Smooth muscle cell (in vitro differentiated cells): Measurements from ENCODE around the gene NEK6. TPM values are rescaled to one million over a fixed set of nuclear protein-coding genes. Genes with fewer than 3 reads are reported as not detected.

Source experiments
- DNase-seq: peaks from one replicate; lab custom pipeline; 2025; ENCODE audit not compliant: unreplicated experiment; lab: John Stamatoyannopoulos, UW
- H2AFZ ChIP-seq: fragments of 200-600 bp; sonication (generic); 2 replicates; pipeline ENCODE4 v1.6.0; 2016; ENCODE audit warnings: antibody characterized with exemption, low read depth, mild to moderate bottlenecking
- H3F3A ChIP-seq: fragments of 200-600 bp; sonication (generic); 2 replicates; pipeline ENCODE4 v1.6.0; 2017; ENCODE audit warnings: antibody characterized with exemption, low read depth
- H3K27ac ChIP-seq: fragments of 200-600 bp; sonication (generic); 2 replicates; pipeline ENCODE4 v1.5.1; 2016; ENCODE audit warnings: low read depth, mild to moderate bottlenecking
- H3K27me3 ChIP-seq: fragments of 200-600 bp; sonication (generic); 2 replicates; pipeline ENCODE4 v1.6.1; 2016; ENCODE audit warnings: low read depth, mild to moderate bottlenecking
- H3K36me3 ChIP-seq: fragments of 200-600 bp; sonication (generic); 2 replicates; pipeline ENCODE4 v1.5.1; 2016; ENCODE audit warnings: low read depth
- H3K4me1 ChIP-seq: fragments of 200-600 bp; sonication (generic); 2 replicates; pipeline ENCODE4 v1.5.1; 2016; ENCODE audit warnings: low read depth
- H3K4me2 ChIP-seq: fragments of 200-600 bp; sonication (generic); 2 replicates; pipeline ENCODE4 v1.6.0; 2016; ENCODE audit warnings: mild to moderate bottlenecking
- H3K4me3 ChIP-seq: fragments of 200-600 bp; sonication (generic); 2 replicates; pipeline ENCODE4 v1.5.1; 2016; ENCODE audit warnings: mild to moderate bottlenecking
- H3K79me2 ChIP-seq: fragments of 200-600 bp; sonication (generic); 2 replicates; pipeline ENCODE4 v1.6.0; 2016; ENCODE audit warnings: low read depth, mild to moderate bottlenecking
- H3K9ac ChIP-seq: fragments of 200-600 bp; sonication (generic); 2 replicates; pipeline ENCODE4 v1.6.0; 2016; ENCODE audit warnings: low read depth
- H3K9me3 ChIP-seq: fragments of 200-600 bp; sonication (generic); replicated peaks from 2 replicates; pipeline ENCODE4 v1.5.1; 2016; ENCODE audit warnings: low read depth
- H4K20me1 ChIP-seq: fragments of 200-600 bp; sonication (generic); 2 replicates; pipeline ENCODE4 v1.6.0; 2016; ENCODE audit warnings: low read depth
- CTCF ChIP-seq: fragments of 200-600 bp; sonication (generic); IDR thresholded peaks from 2 replicates; pipeline ENCODE4 v1.5.1; 2017; ENCODE audit warnings: borderline replicate concordance, mild to moderate bottlenecking, antibody characterized with exemption; ENCODE audit not compliant: insufficient read depth, poor library complexity, severe bottlenecking
- WGBS: methylation state at CpG from one replicate; pipeline ENCODE4 v1.1.7; 2016; ENCODE audit warnings: low lambda C conversion rate; 5-methylcytosine and 5-hydroxymethylcytosine counted together
- polyA plus RNA-seq: library from polyadenylated mRNA; unstranded; fragments of >200 nt; fragmentation: Nextera tagmentation; extraction: Ambion mirVana; gene quantifications from 2 replicates; pipeline ENCODE4 v1.2.1, GENCODE V29; 2016
- total RNA-seq: library from RNA; depleted of rRNA; stranded (reverse); fragments of >200 nt; gene quantifications from 2 replicates; pipeline ENCODE4 v1.2.3, GENCODE V29; 2014

NEK6 gene
- total and polyA plus RNA-seq, 2 experiments from 2014 or later: 45.9 to 108 TPM

GRCh38 chr9:124306098-124306735 lies 48.5 kb downstream of the NEK6 start:
- Histone ChIP-seq H3K4me1 (no peaks in the 10 kb centered on the region), H3K27me3 (no peaks in the 10 kb centered on the region), H3K9ac (no peak overlapping the region), H3F3A (no peaks in the 10 kb centered on the region), H3K27ac (peak overlapping the region; percentile 63), H3K79me2 (peaks cover 22% of the 10 kb centered on the region), H2AFZ (no peak overlapping the region), H3K9me3 (no peaks in the 10 kb centered on the region), H3K4me3 (no peak overlapping the region), H3K4me2 (peak overlapping the region; percentile 0), H4K20me1 (peaks cover 100% of the 10 kb centered on the region), H3K36me3 (no peaks in the 10 kb centered on the region)
- 41% methylated on average over 13 of the region's 13 CpGs for WGBS
- TF ChIP-seq CTCF: no peak
- DNase-seq: no peak

- no peak overlapping the region for H3K4me3 ChIP-seq
- H3K79me2 ChIP-seq: peaks cover 29% of the 10 kb centered on the region
- no peaks in the 10 kb centered on the region for H3K27me3 ChIP-seq
- no peaks in the 10 kb centered on the region for H3F3A ChIP-seq
- H2AFZ ChIP-seq: no peak overlapping the region
- no peak overlapping the region for H3K27ac ChIP-seq
- no peak overlapping the region for H3K9ac ChIP-seq
- H4K20me1 ChIP-seq: peaks cover 100% of the 10 kb centered on the region
- no peaks in the 10 kb centered on the region for H3K9me3 ChIP-seq
- no peak for DNase-seq
- 91% methylated on average over 24 of the region's 24 CpGs for WGBS
- H3K36me3 ChIP-seq: no peaks in the 10 kb centered on the region
- H3K4me1 ChIP-seq: no peaks in the 10 kb centered on the region
- H3K4me2 ChIP-seq: no peak overlapping the region
- TF ChIP-seq CTCF: no peak
Observed at GRCh38 chr9:124307379-124308030, 49.8 kb downstream of the NEK6 start.

DNA sequence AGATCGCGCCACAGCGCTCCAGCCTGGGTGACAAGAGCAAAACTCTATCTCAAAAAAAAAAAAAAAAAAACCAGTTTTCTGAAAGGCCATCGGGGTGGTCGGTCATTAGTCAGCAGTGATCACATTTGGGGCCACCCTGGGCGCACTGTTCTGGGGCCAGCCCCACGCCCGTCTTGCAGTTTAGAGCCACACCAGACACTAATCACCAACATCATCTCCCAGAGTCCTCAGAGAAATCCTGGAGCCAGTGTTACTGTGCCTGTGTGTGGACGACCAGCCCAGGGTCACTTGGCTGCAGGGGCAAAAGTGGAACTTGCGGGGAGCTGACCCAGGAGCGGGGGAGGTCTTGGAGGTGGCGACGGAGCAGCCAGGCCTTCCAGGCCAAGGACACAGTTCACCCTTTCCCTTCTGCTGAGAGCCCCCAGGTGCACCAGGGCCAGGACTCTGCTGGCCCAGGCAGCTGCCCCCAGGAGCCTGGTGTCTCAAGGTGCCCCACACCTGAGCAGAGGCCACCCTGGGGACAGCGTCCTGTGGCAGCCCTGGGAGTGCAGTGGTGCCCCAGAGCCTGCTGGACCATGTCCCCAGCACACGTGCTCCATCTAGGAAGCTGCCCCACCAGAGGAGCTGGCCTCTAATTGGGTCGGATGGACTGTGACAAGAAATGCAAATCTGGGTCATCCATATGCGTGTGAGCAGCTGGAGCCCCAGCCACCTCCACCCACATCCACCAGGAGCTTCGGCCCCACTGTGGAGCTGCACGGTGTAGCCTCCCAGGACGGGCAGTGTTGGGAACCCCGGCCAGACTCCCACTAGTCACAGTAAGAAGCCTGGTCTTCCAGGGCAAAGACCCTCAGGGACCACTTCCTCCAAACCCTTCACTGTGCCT lies 51.1 kb downstream of the NEK6 start:
- H2AFZ ChIP-seq: no peak overlapping the region
- no peak for TF ChIP-seq CTCF
- H3K4me3 ChIP-seq: no peak overlapping the region
- no peaks in the 10 kb centered on the region for H3K36me3 ChIP-seq
- peaks cover 29% of the 10 kb centered on the region for H3K79me2 ChIP-seq
- H3K9me3 ChIP-seq: no peaks in the 10 kb centered on the region
- no peak for DNase-seq
- H3K27me3 ChIP-seq: no peaks in the 10 kb centered on the region
- peak overlapping the region; percentile 44 for H3K27ac ChIP-seq
- WGBS: 91% methylated on average over 19 of the region's 21 CpGs
- no peak overlapping the region for H3K9ac ChIP-seq
- no peaks in the 10 kb centered on the region for H3F3A ChIP-seq
- H3K4me2 ChIP-seq: no peak overlapping the region
- H4K20me1 ChIP-seq: peaks cover 100% of the 10 kb centered on the region
- no peaks in the 10 kb centered on the region for H3K4me1 ChIP-seq
